Hematopoietic multipotent progenitor cell treated with erythropoietin and hydrocortisone succinate and interleukin-3 and kit ligand, for 8 days (in vitro differentiated cells): ENCODE measurements around the gene PDGFC.

Experiments
- DNase-seq: peaks from one replicate; pipeline ENCODE4 v3.0.0-alpha.2; 2015

The PDGFC gene

DNA sequence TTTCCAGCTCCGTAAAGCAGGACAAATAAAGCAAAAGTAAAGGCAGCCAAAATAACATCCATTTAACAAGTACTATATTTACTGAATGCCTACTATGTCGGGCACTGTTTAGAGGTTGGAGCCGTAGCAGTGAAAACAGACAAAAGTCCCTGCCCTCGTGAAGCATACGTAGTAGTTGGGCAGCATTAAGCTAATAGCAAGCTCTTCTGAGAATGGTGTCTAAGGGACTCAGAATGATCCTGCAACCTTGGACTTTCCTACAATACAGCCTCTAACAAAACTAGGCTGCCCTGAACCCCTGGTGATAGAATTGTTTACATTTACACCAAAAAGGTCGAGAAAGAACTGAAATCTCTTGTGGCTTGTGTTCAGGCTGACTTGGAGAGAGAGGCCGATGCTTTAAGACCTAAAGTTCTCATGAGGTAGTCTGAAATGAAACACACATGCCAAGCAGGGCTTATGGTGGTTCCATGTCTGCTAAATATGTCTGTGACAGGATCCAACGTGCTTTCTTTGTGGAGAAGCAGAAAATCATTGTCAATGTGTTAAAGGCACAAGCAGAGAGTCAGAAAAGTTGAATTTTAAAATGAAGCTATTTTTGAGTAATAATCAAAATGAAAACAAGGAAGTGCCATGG lies 898 bp upstream of the PDGFC start:
- DNase-seq: peak; percentile 53

DNA sequence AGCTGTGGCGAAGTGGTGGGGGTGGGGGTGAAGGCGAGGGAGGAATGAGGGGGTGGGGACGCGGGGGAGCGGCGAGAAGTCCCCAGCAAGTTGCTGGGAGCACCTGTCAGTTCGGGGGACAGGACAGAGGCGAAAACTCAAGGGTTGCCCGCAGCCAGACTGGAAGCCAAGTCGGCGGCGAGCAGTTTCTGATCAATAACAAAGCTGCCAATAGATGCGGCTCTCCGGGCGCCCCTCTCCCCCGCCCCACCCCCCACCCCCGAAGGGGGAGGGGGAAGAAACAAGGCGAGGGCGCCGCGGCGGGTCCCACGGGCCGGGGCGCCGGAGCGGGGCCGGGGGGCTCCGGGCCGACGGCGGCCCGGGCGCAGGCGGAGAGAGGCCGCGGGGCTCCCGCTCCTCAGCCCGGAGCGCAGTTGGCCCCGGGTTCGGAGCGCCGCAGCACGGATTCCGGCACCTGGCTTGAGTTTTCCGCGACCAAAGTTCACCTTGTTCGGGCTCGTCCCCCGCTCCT lies 379 bp downstream of the PDGFC start:
- DNase-seq: no peak

DNA sequence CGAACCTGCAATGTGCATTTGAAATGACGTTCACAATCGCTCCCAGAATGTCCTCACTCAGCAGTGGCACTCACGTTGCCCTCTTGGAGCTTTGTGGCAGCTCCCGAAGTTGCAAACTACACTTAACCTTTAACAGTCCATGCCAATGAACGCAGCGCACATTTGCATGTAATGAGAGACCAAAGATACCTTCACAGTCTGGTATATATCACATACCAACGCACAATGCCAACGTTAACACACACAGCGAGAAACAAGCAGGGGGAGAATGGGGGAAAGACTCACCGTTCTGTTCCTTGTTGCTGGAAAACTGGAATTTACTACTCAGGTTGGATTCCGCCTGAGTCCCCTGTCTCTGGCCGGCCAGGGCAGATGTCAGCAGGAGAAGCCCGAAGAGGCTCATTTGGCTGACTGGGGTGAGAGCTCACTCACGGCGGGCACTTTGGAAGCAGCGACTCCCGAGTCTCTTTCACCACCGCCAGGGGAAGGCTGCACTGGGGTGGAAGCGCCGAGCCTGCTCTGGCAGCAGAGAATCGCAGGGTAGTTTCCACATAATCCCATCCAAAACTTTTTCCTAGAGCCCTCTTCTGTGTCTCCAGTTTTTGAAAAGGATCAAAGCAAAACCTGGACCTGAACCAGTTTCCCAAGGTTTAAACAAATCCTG lies 966 bp downstream of the PDGFC start:
- DNase-seq: peak; percentile 69

DNA sequence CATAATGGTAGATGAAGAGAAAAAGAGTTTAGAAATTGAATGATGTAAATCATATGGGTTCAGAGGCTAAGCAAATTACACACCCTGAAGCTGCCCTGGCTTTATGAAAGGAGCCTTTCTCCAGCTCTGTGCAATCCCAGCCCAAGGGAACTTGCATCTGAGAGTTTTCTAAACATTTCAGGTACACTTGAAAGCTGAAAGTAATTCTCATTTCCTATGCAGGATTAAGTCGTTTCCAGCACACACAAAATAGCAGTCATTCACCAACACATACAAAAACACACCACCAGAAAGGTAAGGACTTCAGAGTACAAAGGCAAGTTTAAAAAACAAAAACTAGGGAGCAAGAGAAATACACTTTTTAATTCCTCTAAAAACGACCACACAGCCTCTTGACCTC lies 1.7 kb downstream of the PDGFC start:
- DNase-seq: no peak

DNA sequence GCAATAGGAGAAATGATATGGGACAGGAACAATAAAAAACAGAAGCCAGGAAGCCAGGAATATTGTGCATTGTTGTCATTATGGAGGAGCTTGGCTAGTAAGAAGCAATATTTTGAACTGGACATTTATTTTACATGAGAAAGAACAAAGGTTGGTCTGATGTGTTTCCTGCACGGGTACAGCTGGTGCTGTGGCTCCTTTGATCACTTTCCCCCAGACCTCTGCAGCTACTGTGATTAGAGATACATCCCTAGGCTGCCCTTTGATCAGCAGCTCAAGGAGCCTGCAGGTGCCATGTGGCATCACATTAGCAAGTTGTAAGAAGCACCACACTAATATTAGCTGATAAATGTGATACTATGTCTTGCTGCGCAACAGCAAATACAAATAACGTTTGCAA lies 2.5 kb downstream of the PDGFC start:
- peak; percentile 27 for DNase-seq

DNA sequence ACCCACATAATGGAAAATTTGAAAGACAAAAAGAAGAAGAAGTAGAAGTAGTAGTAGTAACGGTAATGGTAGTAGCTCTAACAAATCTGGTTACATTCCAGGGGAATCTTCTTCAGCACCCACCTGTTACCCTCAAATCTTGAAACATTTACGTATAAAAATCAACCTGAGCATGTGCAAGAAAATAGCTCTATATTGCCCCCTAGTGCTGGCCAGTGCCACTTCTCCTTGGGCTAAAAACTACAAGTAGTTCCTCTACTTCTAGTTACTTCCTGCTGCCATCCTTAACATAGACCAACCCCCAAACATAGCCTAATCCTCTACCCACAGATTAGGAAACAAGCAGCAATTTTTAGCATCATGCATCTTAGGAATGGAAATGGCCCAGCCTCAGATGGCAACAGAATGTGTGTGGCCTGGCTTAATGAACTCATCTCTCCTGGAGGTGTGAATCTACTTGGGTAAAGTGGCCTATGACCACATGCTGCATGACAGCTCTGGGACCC lies 3.1 kb downstream of the PDGFC start:
- peak; percentile 80 for DNase-seq

DNA sequence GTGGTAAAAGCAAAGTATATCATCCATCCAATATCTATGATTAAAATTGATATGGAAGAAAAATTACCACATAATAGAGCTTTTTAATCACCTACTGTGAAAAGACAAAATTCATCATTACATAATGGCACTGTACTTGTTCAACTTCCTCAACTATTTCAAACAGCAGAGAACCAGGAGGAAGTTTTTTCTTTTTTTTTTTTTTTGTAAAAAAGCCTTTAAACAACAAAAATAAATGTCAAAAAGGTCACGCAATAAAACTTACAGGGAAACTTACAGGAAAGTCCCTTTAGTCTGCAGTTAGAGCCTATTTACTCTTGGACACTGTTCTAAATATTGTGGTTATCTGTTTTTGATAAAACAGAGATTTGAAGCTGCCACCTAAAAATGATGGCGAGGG lies 4.8 kb downstream of the PDGFC start:
- DNase-seq: no peak

DNA sequence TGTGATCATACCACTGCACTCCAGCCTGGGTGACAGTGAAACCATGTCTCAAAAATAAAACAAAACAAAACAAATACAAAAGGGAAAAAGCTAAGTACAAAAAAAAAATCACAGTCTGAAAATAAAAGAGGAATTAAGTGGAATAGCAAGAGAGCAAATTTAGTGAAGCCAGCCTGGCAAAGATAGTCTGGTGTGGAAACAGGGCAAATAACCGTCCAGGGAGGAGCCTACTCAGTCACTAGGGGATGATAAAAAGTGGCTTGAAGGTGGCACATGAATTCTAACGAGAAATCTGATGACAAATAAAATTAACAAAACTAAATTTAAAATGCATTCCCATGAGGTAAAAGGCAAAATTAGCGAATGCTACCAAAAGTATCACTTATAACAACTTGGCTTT lies 8.2 kb downstream of the PDGFC start:
- no peak for DNase-seq

DNA sequence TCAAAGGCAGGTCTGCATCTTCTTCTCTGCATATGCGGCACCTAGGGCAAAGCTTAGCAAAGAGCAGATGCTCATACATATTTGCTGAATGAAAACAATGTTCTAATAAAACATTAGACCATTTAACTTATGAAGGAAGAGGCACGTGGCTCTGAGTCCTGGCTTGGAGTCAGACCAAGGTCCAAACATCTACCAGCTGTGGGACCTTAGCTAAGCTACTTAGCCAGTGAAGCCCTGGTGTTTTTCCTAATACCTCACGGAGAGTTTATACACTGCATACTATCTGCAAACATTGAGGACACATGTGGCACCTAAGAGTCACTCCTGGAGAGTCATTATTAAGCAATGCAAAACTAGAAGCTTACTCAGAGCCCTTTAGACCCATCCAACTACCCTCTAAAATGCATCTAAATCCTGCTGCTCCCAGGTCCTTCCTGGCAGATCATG lies 9.0 kb downstream of the PDGFC start:
- no peak for DNase-seq

DNA sequence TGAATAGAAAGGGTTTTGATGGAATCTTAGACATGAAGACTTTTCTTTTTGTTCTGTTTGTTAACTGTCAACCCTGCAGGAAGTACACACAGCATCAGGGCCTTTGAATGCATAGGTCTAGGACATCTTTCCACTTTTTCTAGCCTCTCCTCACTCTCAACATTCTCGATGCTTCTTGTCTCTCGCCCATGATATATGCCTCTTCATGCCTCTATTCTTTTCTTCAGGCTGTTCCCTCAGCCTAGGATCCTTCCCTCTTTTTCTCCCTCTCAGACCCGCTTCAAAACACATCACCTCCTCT lies 9.6 kb downstream of the PDGFC start:
- DNase-seq: no peak

DNA sequence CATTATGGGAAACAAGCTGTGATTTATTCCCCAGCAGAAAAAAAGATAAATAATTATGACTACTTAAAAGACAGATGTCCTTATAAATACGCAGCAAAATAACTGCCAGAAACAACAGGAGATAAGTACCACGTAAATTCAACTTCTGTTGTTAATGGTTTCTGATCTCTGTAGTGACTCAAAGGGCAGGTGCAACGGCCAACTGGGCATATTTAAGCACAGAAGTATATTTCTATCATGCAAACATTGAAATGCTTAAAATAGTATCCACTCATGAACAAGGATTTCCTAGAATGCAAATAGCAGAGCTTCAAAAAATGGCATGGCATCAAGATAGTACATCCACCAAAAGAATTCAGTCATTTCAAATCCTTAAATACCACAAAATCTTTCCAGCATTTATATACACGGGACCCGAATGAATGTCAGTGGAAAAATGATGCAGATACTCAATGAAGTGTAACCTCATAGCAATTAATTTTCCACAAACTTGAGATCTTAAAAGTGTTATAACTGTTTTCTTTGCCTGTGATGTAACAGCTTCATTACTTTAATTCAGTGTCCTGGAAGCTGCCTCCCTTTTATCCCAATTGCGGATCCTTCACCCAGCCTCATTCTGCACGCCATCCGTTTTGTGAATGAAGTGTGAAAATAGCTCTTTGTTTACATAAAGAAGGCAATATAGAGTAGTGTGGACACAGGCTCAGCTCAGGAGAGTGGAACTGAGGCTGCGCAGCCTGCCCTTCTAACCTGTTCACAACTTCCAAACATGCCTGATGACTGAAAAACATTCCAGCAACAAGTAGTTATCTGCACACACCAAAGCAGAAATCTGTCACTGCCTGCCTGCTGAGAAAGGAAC lies 10.2 kb downstream of the PDGFC start:
- DNase-seq: no peak

DNA sequence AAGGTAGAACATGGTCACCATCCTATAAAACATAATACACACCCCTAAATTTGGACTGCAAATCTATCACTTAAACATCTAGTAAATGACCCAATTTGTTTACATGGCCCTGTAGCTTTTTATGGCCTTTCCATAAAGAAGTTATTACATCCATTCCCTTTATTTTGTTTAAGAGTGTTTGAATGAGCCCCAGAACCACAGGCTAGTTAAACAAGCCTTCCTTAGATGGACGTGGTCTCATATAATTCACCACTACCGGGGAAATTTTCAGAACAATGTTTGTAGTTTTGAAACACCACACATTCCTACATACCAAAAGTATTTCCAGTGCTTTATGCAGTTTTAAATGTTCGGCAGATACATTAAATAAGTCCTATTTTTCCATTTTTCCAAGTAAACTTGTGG lies 12.3 kb downstream of the PDGFC start:
- no peak for DNase-seq

DNA sequence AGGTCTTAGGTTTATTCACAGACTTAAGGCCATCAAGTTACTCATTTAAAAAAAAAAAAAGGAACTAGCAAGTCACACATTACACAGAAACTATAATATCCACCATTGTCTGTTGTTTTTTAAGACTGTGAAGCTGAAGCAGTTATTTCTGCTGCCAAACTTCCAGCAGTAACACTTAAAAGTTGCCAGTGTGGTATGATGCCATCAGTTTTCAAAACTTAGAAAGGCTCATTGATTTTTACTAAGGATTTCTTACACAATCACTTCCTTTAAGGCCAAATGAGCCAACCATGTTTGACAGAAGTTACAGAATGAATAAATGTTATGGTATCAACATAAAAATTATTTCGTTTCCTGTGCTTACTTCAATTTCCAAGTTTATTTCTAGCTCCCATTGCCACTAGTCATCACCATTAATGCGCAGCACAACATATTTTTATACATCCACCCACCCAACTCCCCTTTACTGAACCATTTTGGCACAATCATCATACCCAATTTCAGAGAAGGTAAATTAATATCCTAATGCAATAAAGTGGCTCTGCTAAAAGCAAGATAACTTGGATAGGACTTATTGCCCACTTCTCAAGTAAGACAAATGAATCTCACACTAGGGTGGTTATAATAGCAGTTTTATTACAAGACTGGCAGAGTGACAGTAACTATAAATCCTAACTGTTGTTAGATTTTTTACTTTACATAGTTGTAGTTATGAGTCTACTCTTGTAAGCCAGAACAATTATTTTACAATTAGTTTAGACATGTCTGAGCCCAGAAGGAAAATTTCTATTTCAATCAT lies 13.1 kb downstream of the PDGFC start:
- DNase-seq: no peak

DNA sequence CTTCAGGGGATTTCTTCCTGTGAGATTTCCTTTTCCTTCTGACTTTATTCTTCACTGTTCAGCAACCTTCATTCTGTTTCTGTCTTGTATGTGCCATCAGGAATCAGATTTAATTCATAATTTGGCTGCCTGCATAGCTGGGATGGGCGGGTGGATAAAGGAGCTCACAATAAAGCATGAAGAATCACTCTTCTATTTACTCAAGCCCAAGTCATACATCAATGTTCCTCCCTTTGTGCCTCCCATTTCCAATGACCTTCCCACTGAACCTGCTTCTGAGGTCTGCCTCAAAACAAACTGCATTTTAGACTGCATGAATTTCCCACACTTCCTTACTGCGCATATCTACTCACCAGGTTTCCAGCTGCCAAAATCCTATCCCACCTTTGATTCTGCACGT lies 14.0 kb downstream of the PDGFC start:
- DNase-seq: no peak

DNA sequence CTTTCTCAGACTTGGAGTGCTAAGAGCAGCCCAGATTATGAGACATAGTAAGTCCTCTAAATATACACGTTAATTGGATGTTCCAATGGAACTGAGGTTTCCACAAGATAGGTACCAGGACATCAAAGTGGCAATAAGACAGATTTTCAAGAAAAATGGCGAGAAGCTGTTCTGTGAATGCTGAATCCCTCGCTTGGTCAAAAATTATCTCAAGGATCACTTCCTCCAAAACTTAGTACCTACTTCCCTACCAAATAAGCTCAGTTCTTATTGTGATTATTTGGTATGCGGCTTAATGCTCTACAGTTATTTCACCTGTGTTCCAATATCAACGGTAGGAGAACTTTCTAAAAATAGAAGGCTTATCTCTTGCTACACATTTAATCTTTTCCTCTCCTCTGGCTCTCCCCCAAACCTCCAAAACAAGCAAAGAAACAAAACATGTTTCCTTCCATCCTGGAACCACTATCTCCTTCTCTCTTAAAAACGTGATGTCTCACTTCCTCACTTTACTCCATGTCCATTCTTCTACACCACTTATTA lies 14.7 kb downstream of the PDGFC start:
- no peak for DNase-seq

DNA sequence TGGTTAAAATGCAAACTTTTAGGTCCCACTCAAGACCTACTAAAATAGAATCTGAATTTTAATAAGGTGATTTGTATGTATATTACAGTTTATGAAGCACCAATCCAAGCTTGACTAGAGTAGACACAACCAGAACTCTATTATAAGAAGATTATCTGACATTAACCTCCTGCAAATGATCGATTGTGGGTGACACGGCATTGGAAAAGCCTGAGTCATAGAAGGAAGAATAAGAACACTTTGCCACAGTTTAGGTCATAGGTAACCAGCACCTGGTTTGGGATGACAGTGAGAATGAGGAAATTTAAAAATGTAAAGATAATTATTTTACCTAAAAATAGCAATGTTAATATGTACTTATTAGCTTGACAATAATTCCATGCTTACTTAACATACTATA lies 15.2 kb downstream of the PDGFC start:
- no peak for DNase-seq

DNA sequence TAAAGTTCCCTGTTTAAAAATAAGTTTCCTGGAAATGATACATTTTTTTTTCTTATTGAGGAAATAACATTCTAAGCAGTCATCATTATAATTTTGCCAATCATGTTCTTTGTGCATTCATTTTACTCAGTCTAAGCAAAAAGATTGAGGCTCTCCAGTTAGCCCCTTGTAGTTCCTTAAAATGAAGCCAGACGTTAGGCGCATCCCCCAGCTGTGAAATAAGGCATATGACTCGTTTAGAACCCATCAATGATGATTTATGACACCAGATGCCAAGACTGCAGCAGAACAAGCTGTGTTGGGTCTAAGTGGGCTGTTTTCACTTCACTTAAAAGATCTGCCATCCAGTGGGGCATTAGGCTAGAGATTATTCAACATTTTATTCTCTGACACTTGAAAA lies 17.0 kb downstream of the PDGFC start:
- no peak for DNase-seq

DNA sequence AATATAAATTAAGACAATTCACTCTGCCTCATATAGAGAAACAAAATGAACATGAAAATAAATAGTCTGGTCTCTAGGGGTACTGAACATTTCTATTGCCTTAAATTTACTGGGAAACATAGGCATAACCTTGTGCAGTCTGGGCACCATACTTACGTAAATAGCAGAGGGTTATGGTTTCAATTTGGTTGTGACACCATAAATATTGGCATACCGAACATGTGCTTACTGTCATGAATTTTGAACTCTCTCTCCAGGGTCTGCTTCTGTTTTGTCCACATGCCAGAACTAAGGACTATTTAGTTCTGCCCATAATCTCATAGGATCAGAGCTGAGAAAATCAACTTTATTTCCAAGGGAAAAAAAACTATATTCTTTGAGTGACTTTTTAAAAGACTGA lies 17.6 kb downstream of the PDGFC start:
- DNase-seq: no peak

DNA sequence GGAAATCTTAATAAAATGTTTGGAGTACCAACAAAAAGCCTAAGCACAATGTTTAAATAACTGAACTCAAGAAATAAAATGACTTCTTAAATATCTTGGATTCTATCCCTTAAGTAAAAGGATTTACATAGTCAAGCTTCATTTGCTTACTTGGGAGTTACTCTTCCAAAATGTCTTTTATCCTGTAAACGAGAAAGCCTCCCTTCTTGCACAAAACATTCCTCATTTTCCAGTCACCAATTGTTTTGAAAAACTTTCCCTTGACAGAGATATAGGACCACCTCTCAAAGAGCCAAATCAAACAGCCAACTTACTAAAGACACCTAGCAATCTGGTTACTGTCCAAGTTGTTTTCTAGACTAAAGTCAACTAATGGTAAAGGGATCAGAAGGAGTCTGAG lies 18.6 kb downstream of the PDGFC start:
- no peak for DNase-seq

DNA sequence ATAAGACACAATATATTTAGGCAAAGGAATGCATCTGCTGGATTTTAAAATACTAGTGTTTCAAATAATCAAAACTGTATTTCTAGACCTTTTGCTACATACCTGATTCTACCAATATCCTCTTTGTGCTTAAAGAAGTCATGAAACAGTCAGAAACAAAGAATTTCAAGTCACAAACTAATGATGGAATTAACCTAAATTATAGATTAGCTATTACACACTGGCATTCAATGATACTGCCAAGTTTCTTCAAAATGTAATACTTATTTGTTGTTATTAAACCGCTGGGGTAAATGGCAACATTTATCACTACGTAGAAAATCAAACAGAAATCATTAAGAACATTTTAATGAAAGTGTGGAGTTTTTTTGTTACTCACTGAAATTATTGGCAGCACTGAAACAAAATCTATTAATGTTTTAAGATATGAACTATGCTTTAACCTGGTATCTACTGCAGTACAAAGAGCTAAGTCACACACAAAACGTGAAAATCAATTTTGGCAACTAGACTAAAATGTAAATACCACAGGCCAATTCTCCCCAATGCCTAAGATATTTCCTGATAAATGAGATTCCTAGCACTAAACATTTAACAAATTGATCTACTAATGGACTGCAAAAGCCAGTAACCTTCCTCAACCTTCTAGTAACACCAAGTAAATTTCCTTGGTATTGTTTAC lies 19.4 kb downstream of the PDGFC start:
- no peak for DNase-seq

DNA sequence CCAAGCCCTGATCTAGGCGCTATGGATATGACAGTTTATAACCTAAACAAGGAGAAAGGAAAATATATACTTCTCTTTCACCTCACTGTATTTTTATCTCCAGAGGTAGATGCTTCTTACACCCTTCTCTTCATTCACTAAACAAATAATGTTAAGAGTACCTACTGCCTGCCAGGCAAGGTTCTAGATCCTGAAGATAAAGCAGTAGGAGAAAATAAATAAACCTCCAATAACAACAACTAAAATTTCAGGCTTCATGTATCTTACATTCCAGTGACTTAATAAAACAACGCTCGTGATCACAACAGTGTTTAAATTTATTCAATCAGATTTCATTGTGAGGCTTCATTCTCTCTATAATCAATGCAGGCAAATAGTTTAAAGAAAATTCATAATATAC lies 20.7 kb downstream of the PDGFC start:
- no peak for DNase-seq

DNA sequence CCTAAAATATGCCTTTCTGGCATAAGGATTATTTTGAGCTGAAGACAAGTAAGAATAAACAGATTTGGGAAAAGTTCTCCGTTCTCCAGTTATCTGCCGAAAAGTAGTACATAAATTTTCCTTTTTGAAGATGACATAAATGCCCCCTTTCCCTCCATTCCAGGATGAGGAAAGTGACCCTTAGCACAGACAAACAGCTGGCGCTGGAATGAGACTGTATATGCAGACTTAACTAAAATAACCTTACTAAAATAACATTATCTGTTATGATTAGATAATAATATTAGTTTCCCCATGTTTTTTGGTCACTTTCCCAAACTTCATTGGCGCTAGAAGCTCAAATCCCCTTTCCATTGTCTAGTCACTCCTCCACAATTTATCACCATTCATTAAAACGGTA lies 21.5 kb downstream of the PDGFC start:
- no peak for DNase-seq
